ENCODE data around the gene IL1R2.

DNA sequence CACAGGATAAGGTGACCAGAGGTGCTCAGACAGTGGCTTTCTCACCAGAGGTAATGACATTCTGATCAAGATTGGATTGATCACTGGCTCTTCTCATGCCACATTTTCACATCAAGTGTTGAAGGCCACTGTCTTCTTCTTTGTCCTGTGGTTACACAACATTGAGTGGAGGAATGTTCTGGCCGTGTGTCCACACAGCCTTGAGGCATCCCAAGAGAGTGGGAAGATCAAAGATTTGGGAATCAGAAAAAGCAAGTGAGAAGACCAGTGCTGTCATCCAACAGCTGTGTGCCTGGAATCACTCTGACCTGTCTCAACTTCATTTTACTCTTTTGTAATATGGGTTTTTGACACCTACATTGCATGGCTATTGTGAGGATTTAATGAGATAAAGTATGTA is 67.4 kb downstream of the IL1R2 start:
- TF ChIP-seq CTCF (conservative IDR thresholded peaks at IDR 0.05 in 1 of 2, IDR thresholded peaks at IDR 0.05 in 1 of 2; ENCODE audit: low read depth in 1 of 2, low read length in 2 of 2) (no peak), EZH2 (IDR thresholded peaks at IDR 0.05; ENCODE audit: low read length, missing control alignments) (no peak)
